GM19351 (cell line): ENCODE results near the gene BABAM2.
"Not testable (repeated sequence)": the region's sequence is repeated elsewhere in the genome, so short reads cannot be mapped to it uniquely, and the experiment has no call there.

Experiments
- ATAC-seq: cut with Tn5 transposase; IDR thresholded peaks from one replicate; pipeline ENCODE4 v1.9.1; 2021; ENCODE audit warnings: mild to moderate bottlenecking, moderate library complexity; ENCODE audit not compliant: unreplicated experiment

Gene BABAM2

DNA sequence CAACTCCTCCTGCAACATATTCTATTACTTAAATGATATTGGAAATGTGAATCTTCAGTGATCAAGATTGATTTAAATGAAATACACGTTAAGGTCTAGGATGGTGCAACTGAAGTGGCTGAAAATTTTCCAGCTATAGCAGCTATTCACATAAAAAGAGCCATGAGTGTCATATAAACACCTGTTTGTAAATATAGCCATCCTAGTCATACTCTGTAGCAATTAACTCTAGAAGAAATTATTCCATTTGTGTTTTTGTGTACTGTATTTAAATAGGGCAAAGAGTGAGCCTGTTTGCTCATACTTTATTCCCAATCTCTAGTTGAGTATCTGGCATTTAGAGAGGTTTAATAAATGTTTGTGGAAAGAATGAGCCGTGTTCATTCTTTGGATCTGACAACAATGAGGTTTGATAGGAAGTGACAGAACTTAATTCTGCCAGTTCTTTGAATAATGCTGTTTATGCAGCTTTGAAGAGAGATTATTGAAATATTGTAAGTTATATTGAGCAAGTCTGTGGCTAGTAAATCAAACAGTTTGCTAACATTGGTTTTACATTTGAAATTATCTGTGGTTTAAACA is 49.7 kb downstream of the BABAM2 start:
- no peak for ATAC-seq

DNA sequence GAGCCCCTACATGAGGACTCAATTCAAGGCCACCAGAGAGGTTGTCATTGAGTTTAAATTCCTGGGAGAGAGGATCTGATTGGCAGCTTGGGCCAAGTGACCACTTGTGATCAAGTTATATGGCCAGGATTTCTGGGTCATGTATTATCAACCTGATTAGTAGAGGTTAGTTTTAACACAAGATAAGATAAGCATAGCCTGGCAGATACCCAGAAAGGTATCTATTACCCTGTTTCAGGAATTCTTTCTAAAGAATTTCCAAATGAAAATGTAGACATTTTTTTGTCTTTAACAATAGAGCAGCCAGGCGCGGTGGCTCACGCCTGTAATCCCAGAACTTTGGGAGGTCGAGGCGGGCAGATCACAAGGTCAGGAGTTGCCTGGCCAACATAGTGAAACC is 50.5 kb downstream of the BABAM2 start:
- no peak for ATAC-seq

DNA sequence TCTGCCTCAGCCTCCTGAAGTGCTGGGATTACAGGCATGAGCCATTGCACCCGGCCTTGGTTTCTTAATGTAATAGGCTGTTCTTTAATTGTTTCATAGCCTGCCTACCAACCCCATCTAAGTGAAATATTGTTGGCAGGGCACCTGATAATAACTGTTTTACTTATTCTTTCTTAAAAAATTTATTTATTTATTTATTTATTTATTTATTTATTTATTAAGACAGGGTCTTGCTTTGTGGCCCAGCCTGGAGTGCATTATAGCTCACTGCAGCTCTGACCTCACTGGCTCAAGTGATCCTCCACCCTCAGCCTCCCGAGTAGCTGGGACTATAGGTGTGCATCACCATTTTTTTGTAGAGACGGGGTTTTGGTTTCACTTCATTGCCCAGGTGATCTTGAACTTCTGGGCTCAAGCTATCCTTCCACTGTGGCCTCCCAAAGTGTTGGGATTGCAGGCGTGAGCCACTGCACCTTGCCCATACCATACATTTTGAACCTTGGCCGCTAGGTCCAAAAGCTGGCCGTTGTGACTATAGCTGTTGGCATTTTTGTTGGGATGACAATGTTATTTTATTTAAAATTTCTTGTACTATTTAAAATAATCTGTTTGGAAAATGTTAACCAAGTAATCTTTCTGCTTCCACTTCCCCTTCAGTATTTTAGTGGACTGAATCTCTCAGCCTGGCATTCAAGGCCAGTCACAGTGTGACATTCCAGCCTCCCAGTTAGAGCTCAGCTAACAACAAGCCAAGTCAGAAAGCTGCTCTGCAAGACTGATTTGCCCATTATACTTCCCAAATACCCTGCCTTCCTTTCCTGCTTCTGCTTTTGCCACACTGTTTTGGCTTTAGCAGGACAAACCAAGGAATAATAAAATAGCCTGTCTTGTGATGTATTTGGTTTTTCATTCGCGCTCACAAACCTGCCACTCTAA is 52.4 kb downstream of the BABAM2 start:
- no peak for ATAC-seq

DNA sequence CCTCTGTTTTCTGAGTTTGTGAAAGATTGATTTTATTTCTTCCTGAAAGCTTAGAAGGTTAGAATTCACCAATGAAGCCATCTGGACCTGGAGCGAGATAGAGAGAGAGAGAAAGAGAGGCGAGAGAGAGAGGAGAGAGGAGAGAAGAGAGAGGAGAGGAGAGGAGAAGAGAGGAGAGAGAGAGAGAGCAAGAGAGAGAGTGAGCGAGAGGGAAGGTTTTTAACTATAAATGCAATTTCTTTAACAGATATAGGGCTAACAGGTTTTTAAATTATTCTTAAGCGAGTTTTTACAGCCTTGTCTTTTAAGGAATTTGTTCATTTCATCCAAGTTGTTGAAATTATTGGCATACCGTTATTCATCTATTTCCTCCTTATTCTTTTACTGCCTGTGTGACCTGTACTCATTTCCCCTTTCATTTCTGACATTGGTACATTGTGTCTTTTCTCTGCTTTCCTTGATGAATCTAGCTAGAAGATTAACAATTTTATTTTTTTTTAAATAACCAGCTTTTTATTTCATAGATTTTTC is 56.1 kb downstream of the BABAM2 start:
- no peak for ATAC-seq

DNA sequence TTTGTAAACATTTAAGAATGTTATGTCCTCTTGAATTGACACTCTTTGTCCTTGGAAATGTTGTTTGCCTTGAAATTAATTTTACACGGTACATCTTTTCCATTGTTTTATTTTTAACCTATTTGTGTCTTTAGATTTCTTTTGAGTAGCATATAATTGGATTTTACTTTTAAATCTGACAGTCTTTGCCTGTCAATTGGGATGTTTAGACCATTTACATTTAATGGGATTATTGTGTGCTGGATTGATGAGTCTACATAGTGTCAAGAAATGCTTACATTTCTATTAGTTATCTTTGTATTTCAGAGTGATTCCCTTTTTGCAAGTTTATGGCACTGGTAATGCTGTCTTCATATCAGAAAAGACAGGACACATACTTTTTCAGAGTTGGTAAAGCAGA is 61.5 kb downstream of the BABAM2 start:
- no peak for ATAC-seq

DNA sequence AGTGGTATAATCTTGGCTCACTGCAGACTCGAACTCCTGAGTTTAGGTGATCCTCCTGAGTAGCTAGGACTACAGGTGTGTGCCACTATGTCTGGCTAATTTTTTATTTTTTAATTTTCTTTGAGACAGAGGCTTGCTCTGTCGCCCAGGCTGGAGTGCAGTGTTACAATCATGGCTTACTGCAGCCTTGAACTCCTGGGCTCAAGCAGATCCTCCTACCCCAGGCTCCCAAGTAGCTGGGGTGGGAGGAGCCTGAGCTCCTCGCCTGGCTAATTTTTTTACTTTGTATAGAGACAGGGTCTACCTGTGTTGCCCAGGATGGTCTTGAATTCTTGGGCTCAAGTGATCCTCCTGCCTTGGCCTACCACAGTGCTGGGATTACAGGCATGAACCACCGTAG is 62.5 kb downstream of the BABAM2 start:
- ATAC-seq, result no peak

DNA sequence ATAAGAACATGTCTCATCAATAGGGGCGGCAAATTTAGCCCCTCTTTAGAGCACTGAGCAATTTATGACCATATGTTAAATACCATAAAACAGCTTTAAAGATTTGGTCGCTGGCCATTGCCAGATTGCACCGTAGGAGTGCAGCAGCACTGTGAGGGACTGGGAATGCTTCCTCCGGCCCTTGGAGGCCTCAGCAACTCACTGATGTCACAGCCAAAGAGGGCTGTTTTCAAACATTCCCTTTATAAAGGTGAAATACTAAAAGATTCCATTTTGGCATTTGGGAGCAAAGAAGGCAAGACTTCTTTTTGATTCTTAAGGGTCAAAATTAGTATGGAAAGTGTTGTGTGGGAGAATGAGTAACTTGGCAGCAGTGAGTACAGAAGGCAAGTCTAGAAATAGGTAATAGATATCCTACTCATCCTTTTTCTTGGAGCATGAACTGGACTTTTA is 63.7 kb downstream of the BABAM2 start:
- no peak for ATAC-seq

DNA sequence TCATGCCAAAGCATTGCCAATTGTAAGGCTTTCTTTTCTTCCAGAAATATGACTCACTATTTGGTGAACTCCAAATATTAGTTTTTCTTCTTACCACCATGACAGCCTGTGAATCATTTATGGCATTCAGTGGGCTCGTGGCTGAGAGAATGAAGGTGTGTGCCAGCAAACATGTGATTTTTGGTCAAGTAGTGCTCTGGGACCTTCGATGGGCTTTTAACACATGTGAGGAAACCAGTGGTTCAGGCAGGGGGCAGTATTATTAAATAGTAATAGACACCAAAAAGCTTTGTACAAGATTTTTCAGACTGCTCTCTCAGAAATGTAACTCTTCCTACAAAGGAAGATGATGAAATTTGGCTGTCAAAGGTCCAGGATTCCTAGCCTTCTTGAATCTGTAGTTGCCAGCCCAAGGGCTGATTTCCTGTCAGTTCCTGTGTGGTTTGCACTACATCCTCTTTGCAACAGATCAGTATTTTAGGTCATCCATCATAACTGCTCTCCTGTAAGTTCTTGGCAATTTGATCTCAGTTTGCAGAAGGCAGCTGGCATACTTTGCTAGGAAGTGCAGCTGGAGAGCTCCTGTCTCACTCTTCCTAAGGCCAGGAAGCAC is 64.3 kb downstream of the BABAM2 start:
- no peak for ATAC-seq

DNA sequence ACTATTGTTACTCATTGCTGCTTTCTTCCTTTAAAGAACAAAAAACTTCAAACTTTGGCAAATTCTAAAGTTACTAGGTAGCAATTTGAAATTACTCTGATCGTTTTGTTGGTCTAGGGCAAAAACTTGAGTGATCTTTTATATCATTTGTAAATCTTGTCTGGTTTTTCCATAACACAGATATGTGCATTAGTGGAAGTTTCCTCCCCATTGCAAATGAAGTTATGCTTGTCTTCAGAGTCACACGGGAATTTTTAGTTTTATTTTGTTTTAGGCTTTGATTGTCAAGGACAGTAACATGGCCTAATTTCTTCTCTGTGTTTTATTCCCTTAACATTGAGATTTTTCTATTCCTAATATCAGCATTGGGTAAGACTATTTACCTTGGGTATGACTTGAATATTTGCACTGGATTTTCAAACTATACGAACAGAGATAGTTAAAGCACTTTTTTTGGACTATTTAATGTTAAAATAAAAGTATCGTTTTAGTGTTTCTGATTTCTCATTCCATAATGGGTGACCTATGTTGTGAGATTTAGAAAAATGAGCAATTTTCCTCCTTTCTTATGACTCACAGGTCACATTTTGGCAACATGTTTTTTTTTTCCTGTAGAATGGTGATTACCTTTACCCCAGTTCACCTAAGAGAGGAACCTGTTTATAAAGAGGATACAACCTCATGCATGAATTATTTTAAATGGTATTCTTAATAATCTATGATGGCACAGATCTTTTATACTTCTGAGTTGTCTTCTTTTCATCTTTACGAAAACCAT is 65.0 kb downstream of the BABAM2 start:
- no peak for ATAC-seq

DNA sequence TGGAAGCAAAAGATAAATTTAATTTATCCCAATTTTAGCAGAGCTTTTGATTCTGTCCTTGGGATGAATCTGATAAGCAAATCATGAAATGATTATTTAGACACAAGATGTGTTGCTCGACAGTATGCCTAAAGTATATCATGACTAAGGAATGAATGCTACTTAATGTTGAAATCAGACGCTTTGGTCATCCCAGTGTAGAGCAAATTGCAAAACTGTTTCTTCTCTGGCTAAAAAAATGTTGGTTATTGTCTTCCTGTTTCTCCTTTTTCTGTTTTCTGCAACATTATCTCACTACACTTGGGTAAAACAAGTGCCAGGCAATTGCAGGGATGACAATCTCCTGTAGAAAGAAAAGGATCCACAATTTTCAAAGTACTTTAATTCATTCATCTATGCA is 66.4 kb downstream of the BABAM2 start:
- no peak for ATAC-seq

DNA sequence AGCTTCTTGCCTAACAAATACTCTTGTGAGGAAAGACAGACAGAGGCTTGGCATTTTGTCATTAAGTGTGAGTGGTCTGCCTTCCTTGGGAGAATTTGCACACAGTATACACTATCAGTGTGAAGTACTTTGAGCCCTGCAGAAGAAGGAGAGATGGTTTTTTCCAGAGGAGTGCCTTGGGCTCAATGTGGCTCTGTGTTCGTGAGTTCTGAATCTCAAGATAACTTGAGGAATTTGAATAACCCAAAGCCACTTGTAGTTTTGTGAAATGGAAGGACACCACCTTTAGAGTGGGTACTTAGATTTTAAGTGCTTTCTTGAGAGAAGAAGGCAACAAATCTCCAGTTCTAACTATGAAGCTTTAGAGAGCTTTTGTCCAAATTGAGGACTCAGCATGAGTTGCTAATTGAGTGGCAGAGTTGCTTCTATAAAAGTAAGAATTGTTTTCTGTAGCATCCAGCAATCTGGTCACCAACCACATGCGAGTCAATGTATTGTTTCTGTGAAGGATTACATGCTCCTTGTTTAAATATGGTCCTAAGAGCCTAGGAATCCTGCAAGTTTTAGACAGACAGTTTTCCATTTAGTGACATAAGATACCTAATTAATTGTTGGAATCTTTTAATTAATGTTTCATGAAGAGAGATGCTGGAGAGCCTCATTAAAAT is 68.3 kb downstream of the BABAM2 start:
- ATAC-seq, result no peak

DNA sequence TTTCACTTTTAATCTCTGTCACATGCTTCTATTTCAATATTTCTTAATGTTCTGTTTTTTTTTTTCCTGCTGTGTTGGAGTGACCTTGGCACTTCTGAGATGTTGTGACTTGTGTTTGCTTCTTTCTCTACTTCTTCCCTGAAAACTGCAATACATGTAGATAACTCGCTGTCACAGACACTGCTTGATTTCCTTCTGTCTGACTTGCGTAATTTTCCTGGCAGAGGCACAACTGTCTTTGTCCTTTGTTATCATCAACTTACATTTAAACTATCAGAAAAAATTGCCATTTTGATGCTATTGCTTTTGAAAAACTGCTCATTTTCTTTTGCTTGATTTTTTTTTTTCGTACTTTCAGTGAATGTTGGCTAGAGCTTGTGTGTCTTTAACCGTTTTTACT is 69.0 kb downstream of the BABAM2 start:
- ATAC-seq, result no peak

DNA sequence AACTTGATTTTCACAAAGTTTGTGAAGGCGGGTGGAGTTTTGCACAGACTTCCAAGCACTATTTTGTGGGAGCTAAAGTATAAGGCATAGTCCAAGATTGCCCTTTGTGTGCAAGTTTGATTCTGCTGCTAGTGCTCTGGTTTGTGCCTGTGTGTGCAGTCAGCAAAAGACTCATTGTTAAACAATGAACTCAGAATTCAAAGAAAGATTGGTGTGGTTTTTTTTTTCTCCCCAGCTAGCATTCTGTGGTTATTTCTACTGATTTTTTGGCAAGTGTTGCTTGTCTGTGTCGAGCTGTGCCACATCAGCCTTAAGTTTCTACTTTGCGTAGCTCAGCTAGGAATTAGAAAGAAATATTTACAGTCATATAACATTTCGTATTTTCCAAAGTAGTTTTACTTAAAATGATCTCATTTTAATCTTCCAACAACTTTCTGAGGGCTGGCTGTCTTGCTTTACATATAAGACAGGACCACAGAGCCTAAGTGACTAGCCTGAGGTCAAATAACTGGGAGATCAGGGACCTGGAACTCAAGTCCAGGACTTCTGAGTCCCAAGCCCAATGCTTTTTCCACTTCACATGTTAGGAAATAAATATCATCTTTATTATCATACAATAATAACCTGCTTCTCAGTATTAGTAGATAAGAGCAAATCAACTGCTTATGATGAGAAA is 69.8 kb downstream of the BABAM2 start:
- ATAC-seq, result no peak

DNA sequence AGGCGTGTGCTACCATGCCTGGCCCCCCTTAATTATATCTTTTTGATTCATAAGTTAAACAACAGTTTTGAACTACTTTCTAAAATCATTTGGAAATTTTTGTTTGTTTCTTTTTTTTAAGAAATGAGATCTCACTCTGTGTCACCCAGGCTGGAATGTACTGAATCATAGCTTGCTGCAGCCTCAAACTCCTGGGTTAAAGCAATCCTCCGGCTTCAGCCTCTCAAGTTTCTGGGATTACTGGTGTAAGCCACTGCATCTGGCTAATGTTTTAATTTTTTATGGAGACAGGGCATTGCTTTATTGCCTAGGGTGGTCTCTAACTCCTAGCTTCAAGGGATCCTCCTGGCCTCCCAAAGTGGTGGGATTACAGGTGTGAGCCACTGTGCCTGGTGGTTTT is 71.5 kb downstream of the BABAM2 start:
- ATAC-seq, result no peak

DNA sequence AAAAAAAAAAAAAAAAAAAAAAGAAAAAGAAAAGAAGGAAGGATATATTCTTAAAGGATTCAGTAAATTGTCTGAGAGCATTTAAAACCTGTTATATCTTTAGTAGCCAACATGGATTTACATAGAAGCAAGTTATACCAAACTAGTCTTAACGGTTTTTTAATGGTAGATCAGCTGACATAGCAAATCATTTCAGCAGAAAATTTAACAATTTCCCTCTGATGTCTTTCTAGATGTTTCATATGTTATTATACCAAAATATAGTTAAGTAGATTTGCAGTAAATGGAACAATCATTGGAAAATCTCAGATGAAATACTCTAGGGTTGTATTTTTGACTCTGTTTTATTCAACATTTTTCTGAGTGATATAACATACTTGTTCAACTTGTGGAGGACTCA is 72.9 kb downstream of the BABAM2 start:
- ATAC-seq, result no peak

DNA sequence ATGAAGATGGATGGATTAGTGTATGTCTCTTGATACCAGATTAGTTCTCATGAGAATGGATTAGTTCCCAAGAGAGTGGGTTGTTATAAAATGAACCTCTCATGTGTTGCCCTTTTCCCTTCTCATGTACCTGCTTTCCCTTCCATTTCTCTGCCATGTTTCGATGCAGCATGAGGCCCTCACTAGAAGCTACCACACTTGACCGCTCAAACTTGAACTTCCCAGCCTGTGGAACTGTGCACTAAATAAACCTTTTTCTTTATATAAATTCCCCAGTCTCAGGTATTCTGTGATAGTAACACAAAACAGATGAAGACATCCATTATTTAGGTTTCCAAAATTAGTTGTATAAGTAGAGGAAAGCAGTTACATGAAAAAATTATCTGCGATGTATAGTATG is 73.5 kb downstream of the BABAM2 start:
- ATAC-seq, result no peak

DNA sequence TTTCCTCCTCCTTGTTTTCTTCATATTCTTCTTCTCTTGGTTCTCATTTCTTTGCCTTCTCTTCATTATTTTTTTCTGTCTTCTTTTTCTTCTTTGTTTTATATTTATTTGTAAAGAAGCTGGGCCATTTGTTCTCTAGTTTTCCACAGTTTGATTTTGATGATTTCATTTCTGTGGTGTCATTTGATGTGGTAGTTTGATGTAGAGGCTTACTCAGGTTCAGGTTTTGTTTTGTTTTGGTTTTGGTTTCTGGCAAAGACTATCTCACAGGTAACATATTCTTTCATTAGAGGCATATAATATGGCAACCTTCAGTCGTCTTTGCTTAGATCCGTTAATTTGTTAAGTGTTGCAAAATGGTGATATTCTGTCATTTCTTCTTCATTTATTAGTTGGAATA is 75.3 kb downstream of the BABAM2 start:
- ATAC-seq, result no peak

DNA sequence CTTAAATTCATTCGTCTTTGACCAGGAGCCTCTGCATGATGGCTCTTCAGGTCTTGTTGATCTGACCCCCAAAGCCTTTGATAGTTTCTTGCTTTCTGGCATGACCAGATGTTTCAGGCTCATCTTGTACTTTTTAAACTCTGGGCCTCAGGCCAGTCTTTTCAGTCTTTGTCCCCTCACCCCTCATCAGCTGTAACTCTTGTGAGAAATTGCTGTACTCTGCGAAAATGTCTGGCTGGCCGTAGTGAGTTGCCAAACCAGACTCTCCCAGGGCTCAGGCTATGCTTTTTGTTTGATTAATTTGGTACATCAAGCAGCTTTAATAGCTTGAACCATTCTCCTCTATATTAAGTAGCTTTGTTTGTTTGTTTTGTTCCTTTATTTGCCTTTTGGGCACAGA is 75.9 kb downstream of the BABAM2 start:
- no peak for ATAC-seq

DNA sequence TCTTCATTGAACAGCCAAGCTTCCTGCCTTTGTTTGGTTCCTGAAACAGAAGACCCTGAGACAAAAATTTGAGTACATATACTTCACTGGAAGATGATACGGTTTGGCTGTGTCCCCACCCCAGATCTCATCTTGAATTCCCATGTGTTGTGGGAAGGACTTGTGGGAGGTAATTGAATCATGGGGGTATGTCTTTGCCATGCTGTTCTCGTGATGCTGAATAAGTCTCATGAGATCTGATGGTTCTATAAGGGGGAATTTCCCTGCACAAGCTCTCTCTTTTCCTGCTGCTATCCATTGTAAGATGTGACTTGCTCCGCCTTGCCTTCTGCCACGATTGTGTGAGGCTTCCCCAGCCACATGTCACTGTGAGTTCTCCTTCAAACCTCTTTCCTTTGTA is 76.5 kb downstream of the BABAM2 start:
- no peak for ATAC-seq

DNA sequence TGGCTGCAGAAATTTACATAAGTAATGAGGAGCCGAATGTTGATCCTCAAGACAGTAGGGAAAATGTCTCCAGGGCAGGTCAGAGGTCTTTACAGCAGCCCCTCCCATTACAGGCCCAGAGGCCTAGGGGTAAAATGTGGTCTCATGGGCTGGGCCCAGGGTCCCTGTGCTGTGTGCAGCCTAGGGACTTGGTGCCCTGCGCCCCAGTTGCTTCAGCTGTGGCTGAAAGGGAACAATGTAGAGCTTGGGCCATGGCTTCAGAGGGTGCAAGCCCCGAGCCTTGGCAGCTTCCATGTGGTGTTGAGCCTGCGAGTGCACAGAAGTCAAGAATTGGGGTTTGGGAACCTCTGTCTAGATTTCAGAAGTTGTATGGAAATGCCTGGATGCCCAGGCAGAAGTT is 77.5 kb downstream of the BABAM2 start:
- not testable (repeated sequence) for ATAC-seq
